CD4-positive, alpha-beta T cell treated with Interleukin-2 at 100 ng/mL for 4 hours (primary cell): ENCODE measurements around the gene TRIO.

ENCODE experiments used
- DNase-seq: peaks from one replicate; pipeline ENCODE4 v3.0.0-alpha.2; 2020; ENCODE audit warnings: low spot score

Gene TRIO

GRCh38 chr5:14297697-14298096 is 154.6 kb downstream of the TRIO start:
- DNase-seq, result no peak

GRCh38 chr5:14298126-14298847 is 155.1 kb downstream of the TRIO start:
- DNase-seq, result no peak

DNA sequence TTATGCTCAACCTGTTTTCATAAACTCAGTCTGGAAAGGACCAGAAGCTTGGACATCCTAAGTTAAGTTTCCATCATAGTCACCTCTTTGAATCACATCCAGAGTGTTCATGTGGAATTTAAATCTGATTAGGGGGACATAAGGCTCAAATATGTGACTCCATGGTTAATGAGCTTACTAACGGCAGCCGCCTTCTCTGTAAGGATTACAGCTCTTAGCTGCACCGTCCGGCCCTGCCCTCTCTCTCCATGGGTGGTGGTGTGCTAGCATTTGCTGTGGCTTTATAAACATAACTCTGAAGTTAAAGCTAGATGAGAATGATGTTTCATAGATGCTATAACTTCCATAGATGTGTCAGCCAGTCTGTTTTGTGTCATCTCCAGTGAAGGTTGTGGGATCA is 156.5 kb downstream of the TRIO start:
- DNase-seq, result no peak

DNA sequence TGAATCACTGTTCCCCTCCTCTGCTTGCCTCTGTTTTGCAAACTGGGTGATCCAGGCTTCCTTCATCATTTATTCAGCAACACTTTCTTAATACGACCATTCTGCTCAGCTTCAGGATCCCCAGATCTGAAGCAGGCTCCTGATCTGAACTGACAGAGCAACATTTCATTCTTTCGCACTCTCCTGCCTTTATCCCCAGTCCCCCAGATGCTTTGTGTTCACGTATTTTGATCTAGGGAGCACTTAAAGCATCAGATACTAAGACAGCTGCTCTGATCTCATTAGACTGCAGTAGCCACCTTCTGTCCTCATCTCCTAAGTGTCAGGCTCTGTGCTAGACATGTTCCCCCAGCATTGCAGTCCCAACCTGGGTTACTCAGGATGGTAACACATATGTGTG is 158.0 kb downstream of the TRIO start:
- no peak for DNase-seq

DNA sequence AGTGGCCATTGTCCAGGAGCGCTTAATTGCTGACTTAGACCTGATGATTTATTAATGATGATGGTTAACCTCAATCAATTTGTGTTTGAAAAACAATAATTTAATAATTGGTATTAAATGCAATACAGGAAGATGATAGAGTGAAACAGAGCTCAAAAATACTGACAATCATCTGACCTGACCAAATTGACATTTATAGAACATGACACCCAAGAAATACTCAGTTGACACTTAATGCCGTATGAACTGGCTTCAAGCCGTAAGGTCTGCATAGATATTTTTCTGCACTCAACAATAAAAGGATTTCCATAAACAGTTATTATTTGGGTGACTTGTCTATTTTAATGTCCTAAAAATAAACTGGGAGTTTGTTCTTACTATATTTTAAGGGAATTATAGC is 159.2 kb downstream of the TRIO start:
- DNase-seq, result no peak

- no peak for DNase-seq
Observed at GRCh38 chr5:14305045-14305444, 161.9 kb downstream of the TRIO start.

- DNase-seq, result no peak
Observed at GRCh38 chr5:14306329-14306815, 163.2 kb downstream of the TRIO start.

DNA sequence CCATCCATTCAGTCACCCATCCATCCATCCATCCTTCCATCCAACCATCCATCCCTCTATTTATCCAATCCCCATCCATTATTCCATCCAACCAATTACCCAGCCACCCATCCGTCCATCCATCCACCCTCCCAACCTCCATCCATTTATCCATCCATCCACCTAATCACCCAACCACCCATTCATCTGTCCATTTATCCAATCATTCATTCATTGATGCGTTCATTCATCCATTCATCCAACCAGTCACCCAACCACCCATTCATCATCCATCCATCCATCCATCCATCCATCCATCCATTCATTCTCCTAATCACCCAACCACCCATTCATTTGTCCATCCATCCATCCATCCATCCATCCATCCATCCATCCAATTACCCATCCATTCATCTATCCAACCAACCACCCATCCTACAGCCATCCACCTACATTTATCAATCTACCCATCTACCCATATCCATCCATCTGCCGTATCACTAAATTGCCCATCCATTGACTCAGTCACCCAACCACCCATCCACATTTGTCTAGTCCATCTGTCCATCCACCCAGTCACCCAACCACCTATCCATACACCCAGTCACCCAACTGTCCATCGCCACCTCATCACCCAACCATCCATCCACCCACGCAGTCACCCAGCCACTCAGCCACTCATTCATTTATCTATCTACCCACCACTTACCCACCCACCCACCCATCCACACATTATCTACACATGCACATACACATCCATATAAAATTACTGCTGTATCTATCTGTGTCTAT is 165.4 kb downstream of the TRIO start:
- no peak for DNase-seq

DNA sequence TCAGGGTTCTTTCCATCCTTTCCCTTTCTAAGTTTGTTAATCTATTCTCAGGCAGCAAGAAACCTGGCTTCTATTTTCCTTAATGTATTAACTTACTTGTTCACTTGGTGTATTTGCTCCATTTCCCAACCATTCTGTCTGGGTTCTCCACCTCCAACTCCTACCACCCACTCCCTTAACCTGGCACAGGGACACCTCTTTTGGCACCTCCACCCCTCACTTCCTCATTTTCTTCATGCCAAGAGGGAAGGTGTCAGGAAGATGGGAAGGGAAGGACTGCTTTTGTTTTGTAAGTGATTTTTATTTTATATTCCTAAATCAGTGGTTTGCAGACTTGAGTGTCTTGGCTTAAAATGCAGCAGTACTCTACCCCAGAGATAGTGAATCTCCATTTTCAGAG is 166.1 kb downstream of the TRIO start:
- DNase-seq, result no peak

DNA sequence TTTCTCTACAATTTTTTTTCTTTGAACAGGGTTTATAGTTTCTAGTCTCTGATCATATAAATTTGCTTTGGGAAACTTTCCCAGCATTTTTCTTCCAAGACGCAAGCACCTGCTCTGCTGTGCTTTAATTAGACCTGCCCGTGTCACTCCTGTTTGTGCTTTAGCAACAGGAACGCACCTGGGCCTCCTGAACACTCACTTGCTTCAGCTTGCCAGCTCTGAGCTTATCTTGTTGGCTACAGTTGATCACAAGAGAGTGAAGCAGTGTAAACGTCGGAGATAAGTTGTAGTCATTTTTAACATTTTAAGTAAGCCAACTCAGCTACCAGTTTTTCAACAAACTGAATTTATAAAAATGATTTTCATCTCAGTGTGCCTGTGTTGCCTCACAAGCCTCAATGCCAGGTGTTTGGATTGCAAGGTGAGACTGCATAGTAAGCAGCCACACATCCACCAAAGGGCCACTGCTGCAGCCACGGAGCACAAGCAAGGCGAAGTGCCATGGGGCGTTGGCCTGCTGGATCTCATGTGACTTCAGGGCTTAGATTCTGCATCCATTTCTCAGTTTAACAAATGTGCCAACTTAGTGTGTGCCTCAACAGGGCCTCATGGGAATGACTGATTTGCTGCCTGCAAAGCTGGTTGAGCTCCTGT is 166.9 kb downstream of the TRIO start:
- DNase-seq, result no peak

DNA sequence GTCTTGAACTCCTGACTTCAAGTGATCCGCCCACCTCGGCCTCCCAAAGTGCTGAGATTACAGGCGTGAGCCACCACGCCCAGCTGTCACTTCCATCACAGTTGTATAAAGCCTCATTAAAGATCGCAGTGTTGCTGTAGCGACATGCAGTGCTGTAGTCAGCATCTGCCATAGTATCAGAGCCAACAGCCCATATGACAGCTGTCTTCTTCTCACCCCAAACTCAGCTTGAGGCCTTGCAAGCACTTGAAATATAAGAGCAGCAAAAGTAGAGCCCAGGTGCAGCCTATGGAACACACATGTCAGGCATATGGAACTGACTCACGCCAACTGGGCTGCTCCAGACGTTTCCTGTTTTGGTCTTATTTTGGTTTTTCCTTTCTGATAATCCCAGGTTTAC is 167.8 kb downstream of the TRIO start:
- no peak for DNase-seq

DNA sequence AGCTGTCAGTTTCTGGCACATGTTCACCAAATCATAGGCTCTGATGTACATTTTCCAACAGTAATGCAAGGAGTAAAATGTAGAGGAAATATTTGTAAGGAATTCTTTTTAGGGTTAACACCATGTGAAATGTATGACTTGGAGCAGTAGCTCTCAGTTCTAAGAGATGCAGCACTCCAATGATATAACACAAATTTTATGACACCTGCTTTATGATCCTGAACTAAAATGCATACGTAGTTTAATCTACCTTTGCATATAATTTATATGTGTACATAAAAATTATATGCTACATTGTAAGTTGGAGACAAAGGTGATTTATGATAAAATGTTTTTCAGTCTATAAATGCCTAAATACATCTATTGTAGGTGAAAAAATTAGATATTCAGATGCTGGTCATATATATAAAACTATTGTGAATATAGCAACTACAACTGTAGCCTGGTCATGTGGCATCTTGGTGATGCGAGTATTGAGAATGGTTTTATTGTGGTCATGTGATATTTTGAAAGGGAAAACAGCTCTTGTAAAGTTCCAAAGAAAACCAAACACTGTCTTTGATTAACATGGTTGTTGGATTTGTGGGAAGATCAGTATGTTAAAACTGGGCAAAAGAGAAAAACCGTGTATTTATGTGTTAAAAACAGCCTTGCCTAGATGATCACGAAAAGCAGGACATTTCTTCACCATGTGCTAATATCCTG is 171.0 kb downstream of the TRIO start:
- no peak for DNase-seq

GRCh38 chr5:14316471-14316870 is 173.3 kb downstream of the TRIO start:
- no peak for DNase-seq

DNA sequence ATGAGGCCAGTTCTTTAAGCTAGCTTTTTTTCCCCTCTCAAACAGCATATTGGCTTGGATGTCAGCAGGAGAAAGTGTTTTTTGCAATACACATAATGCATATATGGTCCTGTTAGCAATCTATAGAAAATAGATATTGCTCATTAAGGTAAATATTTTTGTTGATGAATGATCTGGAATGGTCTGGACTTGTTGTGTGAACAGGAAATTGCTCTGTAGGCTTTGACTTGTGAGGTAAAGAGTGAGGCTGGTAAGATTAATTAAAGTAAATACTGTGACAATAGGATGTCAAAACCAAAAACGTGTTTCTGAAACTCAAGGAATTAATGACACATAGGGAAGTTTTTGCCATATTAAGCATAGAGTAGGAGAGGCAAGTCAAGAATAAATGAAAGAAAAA is 176.0 kb downstream of the TRIO start:
- no peak for DNase-seq

- DNase-seq, result no peak
Observed at GRCh38 chr5:14321936-14322335, 178.8 kb downstream of the TRIO start.

DNA sequence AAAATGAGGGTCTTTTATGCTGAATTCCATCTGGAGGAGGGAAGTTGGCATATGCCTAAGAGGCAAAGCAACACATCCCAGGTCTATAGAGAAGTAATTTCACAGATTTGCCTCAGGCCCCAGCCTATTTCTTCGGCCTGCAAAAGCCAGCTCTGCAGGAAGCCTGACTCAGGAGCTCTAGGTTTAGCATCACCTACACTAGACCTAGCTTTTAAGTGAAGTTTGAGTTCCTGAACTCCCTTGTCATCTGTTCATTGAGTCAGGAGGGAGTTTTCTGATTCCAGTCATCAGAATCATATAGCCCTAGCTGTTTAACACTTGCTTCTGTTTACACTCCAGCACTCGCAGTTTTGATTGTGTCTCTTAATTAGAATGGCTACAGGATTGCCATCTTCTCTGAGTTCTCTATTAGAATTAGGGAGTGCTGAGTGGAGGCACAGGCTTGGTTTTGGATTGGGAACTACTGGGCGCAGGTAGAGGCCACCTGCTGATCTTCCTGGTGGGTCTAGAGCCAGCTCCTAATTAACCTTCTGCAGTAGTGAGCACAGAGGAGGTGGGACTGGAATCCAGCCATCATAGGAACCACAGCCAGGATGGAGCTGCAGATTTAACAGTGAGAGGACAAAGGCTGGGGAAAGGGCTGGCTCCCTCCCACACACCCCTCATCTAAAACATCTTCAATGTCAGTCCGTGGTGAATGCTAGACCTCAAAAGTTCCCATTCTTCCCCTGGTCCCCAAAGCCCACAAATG is 179.5 kb downstream of the TRIO start:
- DNase-seq, result no peak

GRCh38 chr5:14323466-14323865 is 180.3 kb downstream of the TRIO start:
- DNase-seq, result no peak

DNA sequence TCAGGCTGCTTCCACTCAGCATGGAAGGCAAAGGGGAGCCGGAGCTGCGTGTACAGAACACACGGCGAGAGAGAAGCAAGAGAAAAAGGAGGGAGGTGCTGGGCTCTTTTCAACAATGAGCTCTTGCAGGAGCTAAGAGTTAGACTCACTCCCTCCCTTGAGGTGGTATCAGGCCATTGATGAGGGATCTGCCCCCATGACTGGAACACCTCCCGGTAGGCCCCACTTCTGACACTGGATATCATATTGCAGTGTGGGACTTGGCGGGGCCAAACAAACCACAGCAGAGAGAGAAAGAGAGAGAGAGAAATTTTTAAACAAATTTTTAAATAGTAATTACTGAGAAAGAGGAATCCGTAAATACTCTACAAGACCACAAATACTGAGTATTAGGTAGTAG is 182.2 kb downstream of the TRIO start:
- DNase-seq, result no peak

GRCh38 chr5:14326035-14326903 is 183.1 kb downstream of the TRIO start:
- no peak for DNase-seq

GRCh38 chr5:14327624-14328023 is 184.5 kb downstream of the TRIO start:
- DNase-seq, result no peak

- DNase-seq, result no peak
Observed at GRCh38 chr5:14328144-14328543, 185.0 kb downstream of the TRIO start.
